Raji (cell line): Measurements from ENCODE around the gene PWP2.

Experiments used
- POLR2A ChIP-seq: IDR thresholded peaks from 2 replicates; pipeline ENCODE4 v1.6.1; 2011; ENCODE audit warnings: low read depth, low read length, control low read depth; ENCODE audit not compliant: insufficient read depth

Gene PWP2

GRCh38 chr21:44089001-44089911 is 17.9 kb upstream of the PWP2 start:
- no peak for TF ChIP-seq POLR2A

- no peak for TF ChIP-seq POLR2A
Observed at GRCh38 chr21:44090325-44090724, 16.9 kb upstream of the PWP2 start.

- no peak for TF ChIP-seq POLR2A
Observed at GRCh38 chr21:44092211-44092610, 15.0 kb upstream of the PWP2 start.

DNA sequence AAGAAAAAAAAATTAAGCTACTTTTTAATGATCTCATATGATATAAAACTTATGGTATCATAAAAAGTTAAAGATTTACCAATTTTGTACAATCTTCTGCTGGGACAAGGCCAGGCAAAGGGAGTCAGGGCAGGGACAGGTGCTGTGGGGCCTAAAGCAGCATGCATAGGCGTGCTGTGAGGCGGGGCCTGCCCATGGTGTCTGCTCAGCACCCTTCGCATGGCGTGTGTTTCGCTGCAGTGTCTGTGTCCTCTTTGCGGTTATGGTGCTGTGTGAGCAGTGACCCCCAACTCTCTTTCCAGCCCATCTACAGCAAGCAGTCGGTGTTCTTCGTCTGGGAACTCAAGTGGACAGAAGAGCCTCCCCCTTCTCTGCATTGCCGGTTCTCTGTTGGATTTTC is 13.4 kb upstream of the PWP2 start:
- TF ChIP-seq POLR2A: no peak

- TF ChIP-seq POLR2A: no peak
Observed at GRCh38 chr21:44094832-44095231, 12.4 kb upstream of the PWP2 start.

DNA sequence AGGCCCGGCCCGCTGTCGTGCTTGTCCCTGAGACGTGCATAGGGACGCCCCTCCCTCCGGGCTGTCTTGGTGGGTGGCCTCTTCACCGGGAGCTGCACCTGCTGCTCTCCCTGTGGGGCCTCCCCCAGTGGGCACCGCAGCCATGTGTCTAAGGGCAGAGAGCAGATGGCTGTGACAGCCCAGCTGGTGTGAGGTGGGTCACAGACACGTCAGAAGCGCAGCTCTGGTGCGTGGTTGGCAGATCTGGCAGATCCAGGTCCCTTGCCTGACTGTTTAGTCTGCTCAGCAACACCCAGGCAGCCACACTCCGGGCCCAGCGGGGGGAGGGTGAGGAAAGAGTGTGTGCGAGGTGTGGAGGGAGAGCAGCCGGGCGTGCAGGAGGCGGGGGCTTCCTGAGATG is 36.2 kb downstream of the PWP2 start:
- TF ChIP-seq POLR2A: 0 out of 2 replicates have a peak, but pooled peaks have one; percentile 23
